Epithelial cell of proximal tubule (primary cell): ENCODE measurements around the gene LRBA. TPM values are rescaled to one million over a fixed set of nuclear protein-coding genes. Genes with fewer than 3 reads are reported as not detected.

ENCODE experiments used
- DNase-seq: peaks from one replicate; pipeline ENCODE4 v3.0.0-alpha.2; 2011; ENCODE audit warnings: low read depth
- H3K4me3 ChIP-seq: 2 replicates; pipeline ENCODE4 v1.5.1; 2011; ENCODE audit warnings: low read depth, mild to moderate bottlenecking, low read length
- CTCF ChIP-seq: conservative IDR thresholded peaks from 2 replicates; pipeline ENCODE4 v1.5.1; 2012; ENCODE audit warnings: low read depth, mild to moderate bottlenecking, low read length
- total RNA-seq: library from RNA; depleted of rRNA; stranded (reverse); fragments of >200 nt; gene quantifications from 2 replicates; pipeline ENCODE4 v1.2.3, GENCODE V29; 2015

Gene LRBA
- total RNA-seq, 1 donor from 2014 or later = 58.9 TPM

- H3K4me3 ChIP-seq = no peak overlapping the region
- DNase-seq = no peak
- no peak for TF ChIP-seq CTCF
Observed at GRCh38 chr4:150817804-150818528, 197.1 kb downstream of the LRBA start.

- H3K4me3 ChIP-seq = no peak overlapping the region
- TF ChIP-seq CTCF = no peak
- no peak for DNase-seq
Observed at GRCh38 chr4:150817017-150817416, 198.1 kb downstream of the LRBA start.

- DNase-seq = no peak
- TF ChIP-seq CTCF = no peak
- no peak overlapping the region for H3K4me3 ChIP-seq
Observed at GRCh38 chr4:150816491-150816890, 198.6 kb downstream of the LRBA start.

- DNase-seq = no peak
- H3K4me3 ChIP-seq = no peak overlapping the region
- no peak for TF ChIP-seq CTCF
Observed at GRCh38 chr4:150814873-150815272, 200.2 kb downstream of the LRBA start.

- DNase-seq = no peak
- no peak overlapping the region for H3K4me3 ChIP-seq
- TF ChIP-seq CTCF = no peak
Observed at GRCh38 chr4:150805183-150806025, 209.7 kb downstream of the LRBA start.

- no peak overlapping the region for H3K4me3 ChIP-seq
- TF ChIP-seq CTCF = no peak
- no peak for DNase-seq
Observed at GRCh38 chr4:150801833-150802232, 213.3 kb downstream of the LRBA start.
